GM21576 (cell line): ENCODE results near the gene NLRP7.
"Not testable (repeated sequence)": the region's sequence is repeated elsewhere in the genome, so short reads cannot be mapped to it uniquely, and the experiment has no call there.

Experiments used
- ATAC-seq: cut with Tn5 transposase; IDR thresholded peaks from one replicate; pipeline ENCODE4 v1.9.1; 2021; ENCODE audit warnings: mild to moderate bottlenecking, moderate library complexity; ENCODE audit not compliant: unreplicated experiment

The NLRP7 gene

DNA sequence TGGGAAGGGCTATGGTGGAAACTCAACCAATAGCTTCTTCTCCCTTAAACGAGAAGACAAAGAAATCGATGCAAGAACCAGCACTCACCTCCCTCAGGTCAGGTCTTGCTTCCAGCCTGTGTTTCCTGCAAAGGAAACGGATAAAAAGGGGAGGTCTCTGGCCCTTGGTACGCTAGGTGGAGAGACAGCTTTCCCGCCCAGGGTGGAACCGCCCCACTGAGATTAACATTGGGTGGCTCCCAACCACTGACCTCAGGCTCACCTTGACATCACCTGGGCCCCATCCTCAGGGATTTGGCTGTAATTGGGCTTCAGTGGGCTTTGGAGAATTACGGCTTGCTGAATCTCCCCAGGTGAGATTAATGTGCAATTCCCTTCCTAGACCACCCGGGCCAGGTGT, at the start of gene NLRP7:
Gene NLRP7, minus strand, starts transcription at position 150 of the 400 bp plus-strand sequence.
- no peak for ATAC-seq

DNA sequence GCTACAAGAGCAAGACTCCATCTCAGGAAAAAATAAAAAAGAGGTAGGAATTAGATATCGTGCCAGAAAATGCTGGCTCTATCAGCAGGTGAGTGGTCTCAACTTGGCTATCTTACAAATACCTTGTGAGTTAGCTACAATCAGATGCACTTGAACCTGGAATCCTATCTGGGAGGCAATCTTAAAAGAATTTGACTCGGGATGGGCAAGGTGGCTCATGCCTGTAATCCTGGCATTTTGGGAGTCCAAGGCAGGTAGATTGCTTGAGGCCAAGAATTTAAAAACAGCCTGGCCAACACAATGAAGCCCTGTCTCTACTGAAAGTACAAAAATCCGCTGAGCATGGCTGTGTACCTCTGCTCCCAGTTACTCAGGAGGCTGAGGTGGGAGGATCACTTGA, 48.2 kb upstream of the NLRP7 start:
- ATAC-seq: no peak

DNA sequence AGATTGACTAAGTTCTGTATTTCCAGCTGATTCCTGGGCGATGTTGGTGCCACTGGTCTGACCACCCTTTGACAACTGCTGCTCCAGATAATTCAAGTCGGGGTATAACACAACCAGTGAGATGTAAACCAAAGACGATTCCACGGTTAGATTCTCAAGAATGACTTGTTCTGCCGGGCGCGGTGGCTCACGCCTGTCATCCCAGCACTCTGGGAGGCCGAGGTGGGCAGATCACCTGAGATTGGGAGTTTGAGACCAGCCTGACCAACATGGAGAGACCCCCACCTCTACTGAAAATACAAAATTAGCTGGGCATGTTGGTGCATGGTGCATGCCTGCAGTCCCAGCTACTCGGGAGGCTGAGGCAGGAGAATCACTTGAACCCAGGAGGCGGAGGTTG, 42.2 kb upstream of the NLRP7 start:
- ATAC-seq: not testable (repeated sequence)

DNA sequence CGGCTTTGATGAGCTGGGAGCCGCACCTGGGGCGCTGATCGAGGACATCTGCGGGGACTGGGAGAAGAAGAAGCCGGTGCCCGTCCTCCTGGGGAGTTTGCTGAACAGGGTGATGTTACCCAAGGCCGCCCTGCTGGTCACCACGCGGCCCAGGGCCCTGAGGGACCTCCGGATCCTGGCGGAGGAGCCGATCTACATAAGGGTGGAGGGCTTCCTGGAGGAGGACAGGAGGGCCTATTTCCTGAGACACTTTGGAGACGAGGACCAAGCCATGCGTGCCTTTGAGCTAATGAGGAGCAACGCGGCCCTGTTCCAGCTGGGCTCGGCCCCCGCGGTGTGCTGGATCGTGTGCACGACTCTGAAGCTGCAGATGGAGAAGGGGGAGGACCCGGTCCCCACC, 35.2 kb upstream of the NLRP7 start:
- ATAC-seq: not testable (repeated sequence)

DNA sequence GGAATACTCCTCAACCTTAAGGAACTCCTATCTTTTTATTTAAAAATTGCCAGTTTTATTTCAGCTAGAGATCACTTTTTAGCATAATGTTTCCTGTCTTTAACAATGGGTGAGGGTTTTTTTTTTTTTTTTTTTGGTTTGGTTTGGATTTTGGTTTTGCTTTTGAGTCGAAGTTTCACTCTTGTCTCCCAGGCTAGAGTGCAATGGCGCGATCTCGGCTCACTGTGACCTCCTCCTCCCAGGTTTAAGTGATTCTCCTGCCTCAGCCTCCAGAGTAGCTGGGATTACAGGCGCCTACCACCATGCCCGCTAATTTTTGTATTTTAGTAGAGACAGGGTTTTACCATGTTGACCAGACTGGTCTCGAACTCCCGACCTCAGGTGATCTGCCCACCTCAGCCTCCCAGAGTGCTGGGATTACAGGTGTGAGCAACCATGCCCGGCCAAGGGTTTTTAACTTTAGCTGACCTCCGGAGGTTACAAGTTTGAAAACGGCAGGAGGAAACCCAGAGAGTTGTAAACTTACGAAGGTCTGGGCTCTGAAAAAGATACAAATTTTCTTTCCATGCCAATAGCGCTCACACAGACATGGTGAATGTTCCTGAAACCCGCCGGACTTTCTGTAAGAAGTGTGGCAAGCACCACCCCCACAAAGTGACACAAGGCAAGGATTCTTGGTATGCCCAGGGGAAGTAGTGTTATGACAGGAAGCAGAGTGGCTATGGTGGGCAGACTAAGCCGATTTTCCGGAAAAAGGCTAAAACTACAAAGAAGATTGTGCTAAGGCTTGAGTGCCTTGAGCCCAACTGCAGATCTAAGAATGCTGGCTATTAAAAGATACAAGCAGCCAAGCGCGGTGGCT, 26.1 kb upstream of the NLRP7 start:
- not testable (repeated sequence) for ATAC-seq

DNA sequence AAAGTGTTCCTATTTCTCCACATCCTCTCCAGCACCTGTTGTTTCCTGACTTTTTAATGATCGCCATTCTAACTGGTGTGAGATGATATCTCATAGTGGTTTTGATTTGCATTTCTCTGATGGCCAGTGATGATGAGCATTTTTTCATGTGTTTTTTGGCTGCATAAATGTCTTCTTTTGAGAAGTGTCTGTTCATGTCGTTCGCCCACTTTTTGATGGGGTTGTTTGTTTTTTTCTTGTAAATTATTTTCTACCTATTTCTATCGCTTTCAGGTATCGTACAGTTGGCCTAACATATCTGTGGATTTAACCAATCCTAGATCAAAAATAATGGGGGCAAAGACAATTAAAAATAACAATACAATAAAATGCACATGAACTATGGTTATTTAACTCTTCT, 24.1 kb upstream of the NLRP7 start:
- not testable (repeated sequence) for ATAC-seq

DNA sequence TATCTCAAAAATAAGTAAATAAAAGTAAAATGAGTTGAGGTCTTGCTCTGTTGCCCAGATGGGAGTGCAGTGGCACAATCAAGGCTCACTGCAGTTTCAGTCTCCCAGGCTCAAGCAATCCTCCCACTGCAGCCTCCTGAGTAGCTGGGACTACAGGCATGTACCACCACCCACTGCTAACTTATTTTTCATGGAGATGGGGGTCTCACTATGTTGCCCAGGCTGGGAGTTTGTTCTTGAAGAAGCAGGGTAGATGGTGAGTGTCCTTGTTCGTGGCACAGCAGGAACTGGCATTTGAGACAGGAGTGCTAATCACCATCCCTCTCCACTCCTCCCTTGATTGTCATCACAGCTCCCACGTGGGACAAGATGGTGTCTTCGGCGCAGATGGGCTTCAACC, 22.3 kb upstream of the NLRP7 start:
- no peak for ATAC-seq

DNA sequence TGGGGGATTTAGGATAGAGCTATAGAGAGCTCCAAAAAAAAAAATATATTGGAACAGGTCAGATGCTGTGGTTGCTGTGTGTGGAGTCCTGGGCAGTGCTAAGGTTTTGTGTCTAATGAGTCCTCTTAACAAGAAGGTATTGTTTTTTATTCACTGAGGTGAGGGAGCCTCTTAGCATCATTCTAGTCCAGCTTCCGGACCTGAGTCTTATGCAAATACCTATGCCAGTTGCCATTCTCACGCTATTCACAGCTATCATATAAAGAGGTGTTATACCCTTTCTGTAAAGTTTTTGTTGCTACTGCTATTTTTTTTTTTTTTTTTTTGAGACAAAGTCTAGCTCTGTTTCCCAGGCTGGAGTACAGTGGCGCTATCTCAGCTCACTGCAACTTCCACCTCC, 20.3 kb upstream of the NLRP7 start:
- no peak for ATAC-seq

DNA sequence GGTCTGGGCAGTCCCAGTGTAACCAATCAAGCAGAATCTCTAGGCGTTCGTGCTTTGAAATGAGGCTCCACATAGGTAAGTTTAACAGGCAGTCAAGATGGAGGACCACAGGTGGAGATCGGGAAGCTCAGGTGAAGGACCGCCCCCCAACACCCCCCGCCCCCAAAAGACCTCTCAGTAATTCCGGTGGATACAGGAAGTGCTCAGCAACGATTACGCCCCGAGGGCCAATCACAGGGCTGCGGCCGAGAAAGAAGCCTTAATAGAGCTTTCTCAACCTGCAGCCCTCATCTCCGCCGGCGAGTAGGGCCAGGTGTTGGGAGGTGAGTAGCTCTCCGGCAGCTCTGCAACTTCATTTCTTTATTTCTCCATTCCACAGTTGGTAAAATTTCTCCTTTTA, 17.7 kb upstream of the NLRP7 start:
- ATAC-seq: not testable (repeated sequence)

DNA sequence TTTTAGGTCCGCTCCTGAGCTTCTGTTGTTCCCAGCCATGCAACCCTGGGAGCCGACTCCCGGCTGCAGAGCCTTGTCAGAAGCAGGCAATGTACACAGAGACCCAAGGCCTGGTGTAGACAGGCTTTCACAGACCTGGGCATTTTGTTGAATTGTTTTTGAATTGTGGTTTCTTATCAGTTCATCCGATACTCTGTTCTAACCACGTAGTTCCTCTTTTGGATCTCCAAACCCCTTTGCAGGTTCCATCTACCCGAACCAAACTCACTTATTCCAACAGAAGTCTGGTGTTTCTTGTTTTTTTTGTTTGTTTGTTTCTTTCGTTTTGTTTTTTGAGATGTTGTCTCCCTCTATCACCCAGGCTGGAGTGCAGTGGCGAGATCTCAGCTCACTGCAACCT, 12.5 kb upstream of the NLRP7 start:
- ATAC-seq: no peak

DNA sequence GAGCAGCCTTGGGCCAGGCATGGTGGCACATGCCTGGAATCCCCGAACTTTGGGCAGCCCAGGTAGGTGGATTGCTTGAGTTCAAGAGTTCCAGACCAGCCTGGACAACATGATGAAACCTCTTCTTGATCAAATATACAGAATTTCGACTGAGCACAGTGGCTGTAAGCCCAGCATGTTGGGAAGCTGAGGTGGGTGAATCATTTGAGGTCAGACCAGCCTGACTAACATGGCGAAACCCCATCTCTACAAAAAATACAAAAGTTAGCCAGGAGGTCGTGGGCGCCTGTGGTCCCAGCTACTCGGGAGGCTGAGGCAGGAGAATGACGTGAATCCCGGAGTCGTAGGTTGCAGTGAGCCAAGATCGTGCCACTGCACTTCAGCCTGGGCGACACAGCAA, 8.0 kb upstream of the NLRP7 start:
- no peak for ATAC-seq

DNA sequence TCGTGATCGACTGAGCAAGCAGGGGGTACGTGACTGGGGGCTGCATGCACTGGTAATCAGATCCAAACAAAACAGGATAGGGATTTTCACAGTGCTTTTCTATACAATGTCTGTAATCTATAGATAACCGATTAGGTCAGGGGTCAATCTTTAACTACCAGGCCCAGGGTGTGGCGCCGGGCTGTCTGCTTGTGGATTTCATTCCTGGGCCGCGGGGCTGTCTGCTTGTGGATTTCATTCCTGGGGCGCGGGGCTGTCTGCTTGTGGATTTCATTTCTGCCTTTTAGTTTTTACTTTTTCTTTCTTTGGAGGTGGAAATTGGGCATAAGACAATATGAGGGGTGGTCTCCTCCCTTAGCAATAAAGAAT, 6.0 kb upstream of the NLRP7 start:
- ATAC-seq: not testable (repeated sequence)

DNA sequence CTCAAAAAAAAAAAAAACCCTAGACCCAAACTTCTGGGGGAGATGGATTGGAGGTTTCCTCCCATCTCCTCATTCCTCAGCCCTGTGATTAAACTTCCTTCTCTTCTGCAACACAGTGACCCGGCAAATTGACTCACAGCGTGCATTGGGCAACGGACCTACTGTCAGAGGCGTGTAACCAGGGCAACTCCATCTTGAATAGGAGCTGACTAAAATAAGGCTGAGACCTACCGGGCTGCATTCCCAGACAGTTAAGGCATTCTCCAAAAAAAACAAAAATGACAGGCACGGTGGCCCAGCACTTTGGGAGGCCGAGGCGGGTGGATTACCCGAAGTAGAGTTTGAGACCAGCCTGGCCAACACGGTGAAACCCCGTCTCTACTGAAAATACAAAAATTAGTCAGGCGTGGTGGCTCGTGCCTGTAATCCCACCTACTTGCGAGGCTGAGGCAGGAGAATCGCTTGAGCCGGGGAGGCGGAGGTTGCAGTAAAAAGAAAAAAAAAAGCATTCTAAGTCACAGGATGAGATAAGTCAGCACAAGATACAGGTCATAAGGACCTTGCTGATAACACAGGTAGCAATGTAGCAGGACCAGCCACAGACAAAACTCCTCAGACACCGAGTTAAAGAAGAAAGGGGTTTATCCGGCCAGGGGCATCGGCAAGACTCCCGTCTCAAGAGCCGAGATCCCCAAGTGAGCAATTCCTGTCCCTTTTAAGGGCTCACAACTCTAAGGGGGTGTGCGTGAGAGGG, 5.4 kb upstream of the NLRP7 start:
- no peak for ATAC-seq

DNA sequence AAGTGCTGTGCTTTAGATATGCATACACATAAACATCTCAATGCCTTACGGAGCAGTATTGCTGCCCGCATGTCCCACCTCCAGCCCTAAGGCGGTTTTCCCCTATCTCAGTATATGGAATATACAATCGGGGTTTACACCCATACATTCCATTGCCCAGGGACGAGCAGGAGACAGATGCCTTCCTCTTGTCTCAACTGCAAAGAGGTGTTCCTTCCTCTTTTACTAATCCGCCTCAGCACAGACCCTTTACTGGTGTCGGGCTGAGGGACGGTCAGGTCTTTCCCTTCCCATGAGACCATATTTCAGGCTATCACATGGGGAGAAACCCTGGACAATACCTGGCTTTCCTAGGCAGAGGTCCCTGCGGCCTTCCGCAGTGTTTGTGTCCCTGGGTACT, 3.2 kb upstream of the NLRP7 start:
- not testable (repeated sequence) for ATAC-seq

DNA sequence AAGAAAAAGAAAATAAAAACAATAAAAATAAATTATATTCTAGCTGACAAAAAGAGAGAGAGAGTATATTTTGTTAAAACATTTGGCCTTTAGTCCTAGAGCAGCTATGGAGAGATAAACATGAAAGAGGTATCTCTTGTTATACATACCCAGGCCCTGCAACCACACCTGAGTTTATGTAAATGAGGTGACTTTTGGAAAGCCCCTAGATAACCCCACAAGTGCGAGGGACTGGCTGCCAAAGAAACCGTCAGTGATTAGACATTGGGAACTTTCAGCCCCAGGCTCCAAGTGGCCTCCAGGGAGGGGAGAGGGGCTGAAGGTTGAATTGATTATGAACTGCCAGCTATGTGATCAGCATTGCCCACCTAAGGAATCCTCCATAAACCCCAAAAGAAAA, 2.1 kb upstream of the NLRP7 start:
- ATAC-seq: no peak

DNA sequence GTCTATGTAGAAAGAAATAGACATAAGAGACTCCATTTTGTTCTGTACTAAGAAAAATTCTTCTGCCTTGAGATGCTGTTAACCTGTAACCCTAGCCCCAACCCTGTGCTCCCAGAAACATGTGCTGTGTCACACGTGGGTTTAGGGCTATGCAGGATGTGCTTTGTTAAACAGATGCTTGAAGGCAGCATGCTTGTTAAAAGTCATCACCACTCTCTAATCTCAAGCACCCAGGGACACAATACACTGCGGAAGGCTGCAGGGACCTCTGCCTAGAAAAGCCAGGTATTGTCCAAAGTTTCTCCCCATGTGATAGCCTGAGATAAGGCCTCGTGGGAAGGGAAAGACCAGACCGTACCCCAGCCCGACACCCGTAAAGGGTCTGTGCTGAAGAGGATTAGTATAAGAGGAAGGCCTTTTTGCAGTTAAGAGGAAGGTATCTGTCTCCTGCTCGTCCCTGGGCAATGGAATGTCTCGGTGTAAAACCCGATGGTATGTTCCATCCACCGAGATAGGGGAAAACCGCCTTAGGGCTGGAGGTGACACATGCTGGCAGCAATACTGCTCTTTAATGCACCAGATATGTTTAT, 3.5 kb downstream of the NLRP7 start:
- not testable (repeated sequence) for ATAC-seq

DNA sequence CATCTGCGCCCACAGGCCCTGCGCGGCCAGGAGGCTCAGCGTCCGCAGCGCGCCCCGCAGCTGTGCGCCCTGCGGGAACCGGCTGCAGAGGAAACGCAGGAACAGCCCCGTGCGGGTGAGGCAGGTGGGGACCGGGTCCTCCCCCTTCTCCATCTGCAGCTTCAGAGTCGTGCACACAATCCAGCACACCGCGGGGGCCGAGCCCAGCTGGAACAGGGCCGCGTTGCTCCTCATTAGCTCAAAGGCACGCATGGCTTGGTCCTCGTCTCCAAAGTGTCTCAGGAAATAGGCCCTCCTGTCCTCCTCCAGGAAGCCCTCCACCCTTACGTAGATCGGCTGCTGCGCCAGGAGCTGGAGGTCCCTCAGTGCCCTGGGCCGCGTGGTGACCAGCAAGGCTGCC, 7.8 kb downstream of the NLRP7 start:
- not testable (repeated sequence) for ATAC-seq

DNA sequence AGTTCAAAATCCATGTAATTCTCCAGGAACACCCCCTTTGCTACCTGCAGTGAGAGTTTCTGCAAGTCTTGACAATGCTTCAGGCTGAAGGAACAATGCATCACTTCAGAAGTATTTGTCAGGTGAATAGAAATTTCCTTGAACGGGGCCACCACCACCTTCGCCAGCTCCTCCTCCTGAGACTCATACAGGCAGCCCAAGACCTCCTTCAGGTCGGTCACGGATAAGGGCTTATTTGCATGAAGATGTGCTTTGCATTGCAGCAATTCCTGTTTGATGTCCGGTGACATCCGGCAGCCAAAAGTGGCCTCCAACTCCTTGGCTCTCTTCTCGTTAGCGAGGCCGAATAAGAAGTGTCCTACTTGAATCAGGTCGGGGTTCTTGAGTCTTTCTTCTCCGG, 8.4 kb downstream of the NLRP7 start:
- no peak for ATAC-seq

DNA sequence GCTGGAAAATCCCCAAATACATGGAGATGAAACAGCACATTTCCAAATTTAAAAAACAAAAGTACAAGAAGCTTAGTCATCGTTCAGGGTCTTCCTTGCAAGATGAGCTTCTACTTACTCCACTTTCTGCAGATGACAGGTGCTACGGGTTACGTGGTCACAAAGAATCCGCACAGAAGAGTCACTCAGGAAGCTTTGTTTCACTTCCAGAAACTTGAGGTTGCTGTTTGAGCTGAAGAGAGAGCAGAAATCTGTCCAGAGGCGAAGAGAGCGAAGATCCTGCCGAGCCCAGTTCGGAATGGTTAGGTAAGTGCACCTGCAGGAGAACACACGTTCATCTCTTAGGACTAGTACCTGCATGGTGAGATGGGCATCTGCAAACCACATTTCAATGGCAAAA, 9.4 kb downstream of the NLRP7 start:
- peak; percentile 49 for ATAC-seq

DNA sequence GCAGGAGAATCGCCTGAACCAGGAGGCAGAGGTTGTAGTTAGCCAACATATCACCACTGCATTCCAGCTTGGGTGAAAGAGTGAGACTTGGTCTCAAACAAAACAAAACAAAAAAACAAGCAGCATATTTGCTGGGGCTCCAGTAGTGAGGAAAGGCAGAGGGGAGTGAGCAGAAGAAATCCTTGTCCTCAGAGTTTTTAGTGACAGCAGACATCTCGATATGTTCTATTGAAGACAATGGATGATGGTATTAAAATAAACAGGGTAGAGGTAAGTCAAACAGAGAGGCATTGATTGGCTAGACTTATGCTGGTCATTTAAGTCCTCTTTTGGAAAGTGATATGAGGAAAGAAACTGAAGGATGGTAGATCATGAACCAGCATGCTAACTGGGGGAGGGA, 19.0 kb downstream of the NLRP7 start:
- no peak for ATAC-seq

DNA sequence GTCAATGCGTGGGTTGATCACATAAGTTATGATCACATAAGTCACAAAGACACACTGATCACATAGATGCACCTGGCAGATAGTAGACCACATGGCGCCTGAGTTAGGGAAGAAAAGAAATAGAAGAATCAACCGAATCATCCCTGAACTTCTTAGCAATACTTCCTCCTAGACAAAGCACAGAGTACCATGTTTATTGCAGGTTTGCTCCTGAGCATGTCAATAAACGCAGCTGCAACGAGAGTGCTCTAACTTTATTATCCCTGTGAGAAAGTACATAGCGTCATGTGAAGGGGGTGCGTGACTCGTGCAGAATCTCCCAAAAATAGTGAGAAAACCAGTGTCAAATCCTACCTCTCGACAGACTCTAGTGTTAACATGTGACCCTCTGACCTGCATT, 24.1 kb downstream of the NLRP7 start:
- ATAC-seq: no peak

DNA sequence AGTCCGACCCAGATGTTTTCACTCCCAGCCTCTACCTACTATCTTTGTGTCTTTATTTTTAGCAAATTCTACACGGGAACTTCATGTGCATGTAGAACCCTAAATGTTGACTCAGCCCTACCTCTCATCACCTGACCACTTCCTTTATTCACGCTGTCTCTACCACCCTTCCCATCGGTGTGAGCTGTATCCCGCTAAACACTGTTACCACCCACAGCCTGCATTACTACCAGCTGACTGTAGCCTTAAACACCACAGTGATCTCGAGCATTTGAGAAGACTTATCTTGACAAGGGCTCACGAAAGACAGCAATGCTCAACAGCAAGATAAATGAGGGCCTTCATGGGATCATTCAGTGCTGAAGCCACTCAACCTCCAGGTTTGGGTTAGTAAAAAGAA, 26.2 kb downstream of the NLRP7 start:
- ATAC-seq: no peak
